Measurements from ENCODE around the gene BST1.

DNA sequence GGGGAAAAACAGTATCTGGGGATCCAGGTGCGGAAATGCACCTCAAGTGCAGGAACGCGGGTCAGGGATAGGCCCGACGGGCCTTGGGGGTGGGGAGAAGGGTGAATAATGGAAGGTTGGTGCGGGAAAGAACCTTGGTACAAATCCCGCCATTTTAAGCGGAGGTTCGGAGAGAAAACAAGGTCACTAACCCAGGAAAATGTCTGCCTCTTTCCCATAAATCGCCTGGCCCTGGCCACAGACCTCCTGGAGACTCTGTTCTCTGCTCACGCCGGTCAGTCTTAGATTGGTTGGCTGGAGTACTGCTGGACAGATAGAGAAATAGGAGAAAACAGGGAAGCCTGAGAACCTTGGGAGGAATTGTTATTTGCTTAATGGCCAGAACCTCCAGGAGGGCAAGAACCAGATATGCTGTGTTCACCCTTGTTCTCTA lies 46.8 kb upstream of the BST1 start:
- TF ChIP-seq, protein P1, sequence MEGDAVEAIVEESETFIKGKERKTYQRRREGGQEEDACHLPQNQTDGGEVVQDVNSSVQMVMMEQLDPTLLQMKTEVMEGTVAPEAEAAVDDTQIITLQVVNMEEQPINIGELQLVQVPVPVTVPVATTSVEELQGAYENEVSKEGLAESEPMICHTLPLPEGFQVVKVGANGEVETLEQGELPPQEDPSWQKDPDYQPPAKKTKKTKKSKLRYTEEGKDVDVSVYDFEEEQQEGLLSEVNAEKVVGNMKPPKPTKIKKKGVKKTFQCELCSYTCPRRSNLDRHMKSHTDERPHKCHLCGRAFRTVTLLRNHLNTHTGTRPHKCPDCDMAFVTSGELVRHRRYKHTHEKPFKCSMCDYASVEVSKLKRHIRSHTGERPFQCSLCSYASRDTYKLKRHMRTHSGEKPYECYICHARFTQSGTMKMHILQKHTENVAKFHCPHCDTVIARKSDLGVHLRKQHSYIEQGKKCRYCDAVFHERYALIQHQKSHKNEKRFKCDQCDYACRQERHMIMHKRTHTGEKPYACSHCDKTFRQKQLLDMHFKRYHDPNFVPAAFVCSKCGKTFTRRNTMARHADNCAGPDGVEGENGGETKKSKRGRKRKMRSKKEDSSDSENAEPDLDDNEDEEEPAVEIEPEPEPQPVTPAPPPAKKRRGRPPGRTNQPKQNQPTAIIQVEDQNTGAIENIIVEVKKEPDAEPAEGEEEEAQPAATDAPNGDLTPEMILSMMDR (IDR thresholded peaks at IDR 0.05 in 4 of 5, conservative IDR thresholded peaks at IDR 0.05 in 1 of 5) = no peak
- TF ChIP-seq POLR2A (IDR thresholded peaks at IDR 0.05) = no peak
